SIG-M5 treated with dmso at 0.1 percent for 504 hours (cell line): ENCODE results near the gene PACSIN3.
A peak's percentile ranks its signal among the peaks of the same experiment; 100 is the strongest.

Experiments
- DNase-seq: peaks from one replicate; lab custom pipeline; 2025; ENCODE audit not compliant: unreplicated experiment; lab: John Stamatoyannopoulos, UW

The PACSIN3 gene

DNA sequence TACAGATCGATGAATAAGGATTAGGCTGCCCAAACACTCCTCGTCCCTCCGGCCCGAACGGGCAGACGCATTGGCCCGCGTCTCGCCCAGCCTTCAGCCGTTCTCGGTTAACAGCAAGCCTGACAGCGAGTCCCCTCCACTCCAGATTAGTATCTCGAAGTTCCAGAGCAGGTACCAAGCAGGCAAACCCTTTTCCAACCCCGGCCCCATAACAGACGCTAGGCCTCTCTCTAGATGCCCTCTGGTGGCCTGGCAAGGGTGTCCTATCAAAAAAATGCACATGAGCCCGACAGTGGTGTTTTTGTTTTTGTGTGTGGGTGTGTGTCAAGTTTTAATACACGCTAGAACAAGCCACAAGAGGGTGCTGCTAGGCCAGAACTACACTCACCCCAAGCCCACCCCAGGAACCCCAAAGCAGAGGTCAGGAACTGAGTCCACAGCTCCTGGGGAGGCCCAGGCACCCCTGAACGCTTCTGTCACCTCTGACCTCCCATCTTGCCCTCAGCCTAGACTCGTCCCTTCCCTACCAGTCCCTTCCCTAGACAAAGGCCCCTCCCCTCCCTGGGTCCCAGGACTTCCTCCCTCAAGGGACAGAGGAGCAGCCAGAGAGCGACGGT, 8.9 kb downstream of the PACSIN3 start:
- DNase-seq, result peak; percentile 80

DNA sequence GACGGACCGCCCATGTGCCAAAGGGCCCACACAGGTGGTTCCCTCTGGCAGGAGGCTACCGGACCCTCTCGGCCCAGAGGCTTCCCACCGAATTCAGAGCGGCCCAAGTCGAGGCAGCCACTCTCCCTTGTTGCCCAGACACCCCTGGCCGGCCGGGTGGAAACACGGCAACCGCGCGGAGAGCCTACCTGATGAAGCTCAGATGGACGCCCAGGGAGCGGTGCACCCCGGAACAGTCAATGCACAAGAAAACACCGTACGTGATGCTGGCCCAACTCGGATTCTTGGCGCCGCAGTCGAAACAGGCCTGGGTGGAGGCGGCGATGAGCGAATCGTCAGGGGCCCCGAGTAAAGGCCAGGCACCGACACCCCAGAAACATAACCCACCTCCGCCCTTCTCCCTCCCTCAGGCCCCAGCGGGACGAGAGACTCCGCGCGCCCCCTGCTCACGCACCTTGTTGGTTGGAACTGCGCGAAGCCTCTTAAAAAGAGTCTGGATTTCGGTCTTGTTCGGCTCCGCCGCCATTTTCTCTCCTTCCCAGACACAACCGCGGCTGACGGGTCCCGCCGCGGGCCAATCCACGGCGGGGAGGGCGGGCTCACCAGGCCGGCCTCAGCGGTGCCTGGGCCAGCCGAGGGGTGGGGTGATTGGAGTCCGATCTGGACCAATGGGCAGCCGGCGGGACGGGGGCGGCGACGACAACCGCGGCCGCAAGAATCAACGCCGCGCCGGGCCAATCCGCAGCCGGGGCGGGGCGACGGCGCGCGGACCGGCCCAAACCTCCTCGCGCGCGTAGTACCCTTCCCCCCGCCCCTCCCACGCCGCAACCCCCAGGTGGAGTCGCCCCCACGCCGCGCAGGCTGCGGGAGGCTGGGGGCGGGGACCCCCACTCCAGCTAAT, 9.7 kb downstream of the PACSIN3 start, which contains the start of gene ARFGAP2:
TSS of gene ARFGAP2 (minus strand) at position 552 of the 901 bp plus-strand sequence. CDS start at position 526, 26 bp downstream.
- DNase-seq, result peak; percentile 93

DNA sequence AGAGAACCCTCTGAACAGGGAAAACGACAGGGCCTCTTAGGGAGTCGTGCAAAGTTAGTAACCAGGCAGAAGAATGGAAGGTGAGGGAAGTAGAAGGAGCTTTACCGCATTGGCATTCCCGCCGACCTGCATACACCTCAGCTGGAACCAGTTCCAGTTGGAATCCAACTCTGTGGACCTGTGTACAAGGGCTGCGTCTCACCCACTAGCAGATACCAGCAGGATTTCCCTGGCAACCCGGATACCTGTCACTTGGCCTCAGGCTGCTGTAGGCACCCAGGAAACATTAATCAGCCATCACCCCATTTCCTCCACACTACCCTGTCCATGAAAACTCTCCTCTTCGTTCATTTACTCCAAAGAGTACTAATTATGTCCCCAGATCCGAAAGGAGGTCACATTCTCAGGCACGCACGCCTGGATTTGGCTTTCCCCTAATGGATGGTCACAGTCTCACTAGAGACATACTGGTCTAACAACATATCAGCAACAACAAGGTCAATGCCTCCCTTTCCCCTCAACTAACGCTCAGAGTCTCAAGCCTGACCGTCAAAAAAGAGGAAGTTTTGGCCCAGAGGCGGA, 10.4 kb downstream of the PACSIN3 start:
- DNase-seq, result peak; percentile 40

DNA sequence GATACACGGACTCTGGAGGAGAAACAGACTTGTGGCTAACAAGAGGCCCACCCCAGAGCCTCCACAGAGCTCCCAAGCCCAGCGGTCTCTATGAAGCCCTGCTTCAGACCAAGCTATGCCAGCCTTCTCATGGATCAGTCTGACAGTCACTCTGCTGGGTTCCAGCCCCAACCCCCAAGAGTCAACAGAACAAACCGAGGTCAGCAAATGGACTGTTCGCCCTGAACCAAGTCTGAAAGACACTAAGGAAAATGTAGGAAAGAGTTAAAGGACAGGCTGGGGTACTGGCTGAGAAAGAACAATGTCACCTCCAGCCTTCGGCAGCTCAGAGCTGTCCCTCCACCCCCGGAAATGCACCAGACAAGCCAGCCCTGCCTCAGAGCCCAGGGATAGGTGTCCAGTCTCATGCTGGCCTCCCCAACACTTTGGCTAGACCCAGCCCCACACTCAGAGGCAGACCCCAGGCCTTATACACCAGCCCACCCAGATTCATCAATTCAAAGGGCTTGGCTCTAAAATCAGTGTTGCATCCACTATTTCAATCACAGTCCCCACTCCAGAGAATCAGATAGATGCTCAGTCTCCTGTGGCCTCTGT, 13.4 kb downstream of the PACSIN3 start:
- DNase-seq, result no peak

DNA sequence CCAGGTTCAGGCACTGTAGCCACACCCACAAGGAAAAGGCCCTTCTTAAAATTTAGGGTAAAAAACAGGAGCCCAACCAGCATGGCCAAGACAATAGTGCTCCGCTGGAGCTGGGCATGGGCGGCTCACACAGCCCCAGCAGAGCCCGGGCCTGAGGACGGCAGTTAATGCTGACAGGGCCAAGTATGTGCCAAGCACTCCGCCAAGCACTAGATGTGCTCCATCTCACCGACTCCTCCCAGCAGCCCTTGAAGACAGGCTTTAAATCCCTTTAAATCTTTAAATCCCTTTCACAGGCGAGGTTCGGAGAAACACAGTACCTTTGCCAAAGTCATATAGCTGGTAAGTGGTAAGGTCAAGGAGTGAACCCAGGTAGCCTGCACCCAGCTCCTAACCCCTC, 14.4 kb downstream of the PACSIN3 start:
- no peak for DNase-seq

DNA sequence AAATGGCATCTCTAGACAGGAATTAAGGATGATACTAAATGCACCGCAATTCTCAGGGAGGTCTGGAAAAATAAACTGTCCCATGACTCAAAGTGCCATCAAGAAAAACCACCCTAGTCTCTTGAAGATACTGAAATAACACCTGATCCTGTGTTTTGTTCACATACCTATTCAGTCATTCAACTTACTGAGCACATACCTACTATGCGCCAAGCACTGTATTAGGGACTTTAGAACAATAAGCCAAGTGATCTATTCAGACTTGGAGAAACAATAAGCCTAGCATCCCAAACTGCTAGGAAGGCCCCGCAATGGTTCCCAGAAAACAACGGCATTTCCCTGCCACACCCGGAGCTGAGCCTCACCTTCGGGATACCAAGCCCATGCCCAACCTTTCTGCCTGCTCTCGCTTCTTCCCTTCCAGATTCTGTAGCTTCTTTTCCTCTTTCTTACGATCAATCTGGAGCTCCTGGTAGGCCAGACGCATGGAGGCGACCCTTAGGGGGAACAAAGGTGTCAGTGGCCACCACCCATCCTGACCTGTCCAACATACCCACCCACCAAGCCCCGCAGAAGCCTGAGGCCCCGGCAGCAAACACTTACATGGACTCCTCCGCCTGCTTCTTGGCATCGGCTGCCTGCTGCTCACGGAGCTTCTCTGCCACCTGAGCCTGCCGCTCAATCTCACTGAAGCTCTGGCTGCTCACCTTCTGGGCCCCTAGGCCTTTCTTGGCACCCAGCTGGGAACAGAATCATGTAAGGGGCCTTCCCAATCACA, 15.0 kb downstream of the PACSIN3 start:
- DNase-seq, result no peak

DNA sequence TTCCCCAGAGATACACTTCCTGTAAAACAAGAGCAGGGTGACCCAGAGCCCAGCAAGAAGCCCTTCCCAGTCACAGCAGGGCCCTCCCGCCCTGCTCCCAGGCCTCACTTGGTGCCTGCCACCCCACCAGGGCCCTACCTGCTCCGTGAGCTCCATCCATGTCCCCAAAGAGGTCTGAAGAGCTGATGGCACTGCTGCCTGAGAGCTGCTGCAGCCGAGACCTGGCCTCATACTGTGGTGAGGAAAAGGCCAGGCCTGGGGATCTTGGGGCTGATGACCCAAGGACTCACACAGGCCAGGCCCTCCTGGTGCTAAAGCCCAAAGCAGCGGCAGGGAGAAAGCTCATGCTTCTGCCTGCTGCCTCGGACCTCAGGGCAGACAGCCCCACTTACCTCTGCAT, 19.9 kb downstream of the PACSIN3 start:
- no peak for DNase-seq

DNA sequence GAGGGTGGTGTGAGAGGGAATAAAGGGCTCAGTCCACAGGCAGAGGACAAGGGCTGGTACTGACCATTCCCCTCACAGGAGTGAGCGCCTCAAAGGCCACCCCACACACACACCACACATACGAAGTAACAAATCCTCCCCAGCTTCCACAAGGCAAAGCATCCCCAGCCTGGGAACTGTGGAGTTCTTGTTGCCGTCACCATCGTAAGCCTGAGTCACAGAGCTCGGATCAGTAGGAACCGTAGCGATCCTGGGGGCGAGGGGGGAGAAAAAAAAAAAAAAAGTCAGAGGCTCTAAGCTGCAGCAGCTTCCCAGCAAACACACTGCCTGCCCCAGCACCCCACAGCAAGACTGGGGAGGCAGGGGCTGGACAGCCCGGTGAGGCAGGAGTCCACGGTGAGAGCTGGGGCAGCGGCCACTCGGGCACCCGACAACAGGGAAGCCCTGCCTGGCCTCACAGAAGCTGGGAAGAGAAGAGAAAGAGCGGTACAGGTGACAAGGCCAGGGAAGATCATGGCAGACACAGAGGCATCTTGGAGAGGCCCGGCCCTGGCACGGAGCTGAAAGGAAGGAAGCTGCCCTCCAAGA, 20.9 kb downstream of the PACSIN3 start:
- DNase-seq, result no peak

DNA sequence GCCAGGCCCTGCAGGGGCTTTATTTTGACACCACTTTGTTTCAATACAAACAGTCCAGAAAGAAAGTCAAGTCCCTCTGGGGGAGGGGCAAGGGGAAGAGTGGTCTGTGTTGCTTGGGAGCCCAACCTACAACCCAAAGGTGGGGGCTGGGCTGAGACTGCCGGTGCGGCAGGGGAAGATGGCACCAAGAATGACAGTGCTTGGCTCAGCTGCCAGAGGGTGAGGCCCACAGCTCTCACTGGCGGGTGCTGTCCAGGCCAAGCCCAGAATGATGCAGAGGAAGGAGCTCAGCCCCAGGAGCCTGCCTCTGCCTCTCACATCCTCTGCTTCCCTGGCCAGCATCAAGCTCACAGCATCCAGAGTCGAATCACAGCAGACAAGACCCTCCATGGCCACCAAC, 21.9 kb downstream of the PACSIN3 start:
- DNase-seq, result no peak

DNA sequence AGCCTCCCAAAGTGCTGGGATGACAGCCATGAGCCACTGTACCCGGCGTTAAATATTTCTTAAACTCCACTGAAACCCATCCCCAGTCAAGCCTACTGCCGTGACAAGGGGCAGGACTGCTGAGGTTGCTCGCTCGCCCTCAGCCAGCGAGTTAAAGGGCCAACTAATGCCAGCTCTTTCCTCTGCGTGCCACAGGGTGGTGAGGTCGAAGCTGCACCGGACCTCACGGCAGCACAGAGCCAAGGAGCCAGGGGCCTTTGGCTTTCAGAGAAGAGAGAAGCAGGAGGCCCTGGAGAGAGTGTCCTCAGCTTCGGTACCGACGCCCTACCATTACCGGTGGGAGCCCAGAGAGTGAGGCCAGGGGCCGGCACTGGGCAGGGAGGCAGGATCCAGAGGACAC, 22.3 kb downstream of the PACSIN3 start:
- no peak for DNase-seq

DNA sequence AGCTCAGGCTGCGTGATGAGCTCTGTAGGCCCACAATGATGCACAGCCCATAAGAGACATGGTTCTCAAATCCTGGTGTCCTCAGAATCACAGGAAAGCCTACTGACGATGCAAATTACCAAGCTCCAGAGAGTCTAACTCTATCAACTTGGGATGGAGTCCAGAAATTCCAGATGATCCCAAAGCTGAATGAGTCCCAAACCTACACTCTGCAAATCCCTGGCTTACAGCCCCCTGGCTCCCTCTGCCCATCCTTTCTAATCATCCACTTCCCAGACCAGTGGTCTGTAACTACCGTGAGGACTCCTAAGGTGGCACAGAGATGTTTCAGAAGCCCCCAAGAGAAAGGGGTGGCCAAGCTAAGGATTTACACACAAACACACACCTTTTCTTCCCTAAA, 23.0 kb downstream of the PACSIN3 start:
- DNase-seq, result no peak

DNA sequence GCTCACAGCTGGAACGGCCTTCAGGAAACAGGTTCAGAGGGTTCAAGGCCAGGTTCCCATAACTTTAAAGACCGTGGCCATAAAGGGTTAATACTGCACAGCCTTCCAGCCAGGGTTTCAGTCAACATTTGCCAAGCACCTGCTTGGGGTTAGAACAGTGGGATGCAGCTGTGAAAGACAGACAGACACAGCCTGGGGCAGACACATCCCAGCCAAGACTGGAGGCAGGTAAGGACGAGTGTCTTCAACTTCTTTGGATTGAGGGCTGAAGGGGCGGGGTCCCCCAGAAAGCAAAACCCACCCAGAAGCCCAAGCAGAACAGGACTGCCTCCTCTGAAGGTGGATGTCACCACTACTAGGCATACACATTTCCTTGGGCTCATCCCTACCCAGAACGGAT, 23.8 kb downstream of the PACSIN3 start:
- DNase-seq, result no peak

DNA sequence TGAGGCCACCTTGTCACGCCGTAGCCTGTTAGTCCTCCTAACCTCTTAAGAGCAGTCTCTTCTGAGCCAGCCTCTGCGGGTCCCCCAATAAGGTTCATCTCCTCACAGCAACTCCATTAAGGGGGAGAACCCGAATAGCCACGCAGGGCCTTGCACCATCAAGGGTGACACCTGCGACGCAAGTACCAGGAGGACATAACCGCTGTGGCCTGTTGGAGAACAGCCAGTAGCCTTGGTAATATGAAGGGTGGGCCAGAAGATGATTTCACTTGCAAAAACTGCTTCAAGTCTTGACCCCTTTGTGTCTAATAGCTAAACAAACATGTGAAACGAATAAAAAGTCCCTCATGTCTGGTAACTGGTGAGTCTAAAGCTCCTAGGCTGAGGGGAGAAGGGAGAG, 24.3 kb downstream of the PACSIN3 start:
- DNase-seq, result no peak

DNA sequence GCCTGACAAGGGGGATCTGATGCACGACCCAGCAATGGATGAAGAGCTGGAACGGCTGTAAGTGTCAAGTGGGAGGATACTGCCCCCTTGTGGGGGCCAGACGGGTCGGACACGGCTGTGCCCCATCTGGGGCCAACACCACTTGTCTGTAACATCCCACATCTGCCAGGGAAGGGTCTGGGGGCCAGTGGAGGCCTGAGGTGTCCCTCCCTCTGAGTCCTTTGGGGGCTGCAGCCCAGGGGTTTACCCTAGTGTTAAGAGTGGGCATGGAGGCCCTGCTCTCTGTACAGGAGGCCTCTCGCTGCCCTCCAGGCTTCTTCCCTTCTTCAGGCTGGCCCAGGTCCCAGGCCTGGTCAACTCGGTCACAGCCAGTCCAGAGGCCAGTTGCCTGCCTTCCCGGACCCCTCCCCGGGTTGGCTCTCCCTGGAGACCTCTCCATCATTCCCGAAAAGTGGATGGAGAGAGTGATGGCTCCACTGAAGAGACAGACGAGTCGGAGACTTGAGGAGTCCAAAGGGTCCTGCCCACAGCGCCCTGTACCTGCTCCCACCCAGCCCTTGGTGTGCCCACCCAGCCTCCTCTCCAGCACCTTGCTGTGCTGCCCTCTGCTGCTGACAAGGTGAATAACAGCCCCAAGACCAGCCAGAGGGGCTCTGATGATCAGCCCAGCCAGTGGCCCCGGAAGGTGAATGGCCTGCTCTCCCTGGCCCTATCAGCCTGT, 24.9 kb downstream of the PACSIN3 start:
- peak; percentile 35 for DNase-seq

DNA sequence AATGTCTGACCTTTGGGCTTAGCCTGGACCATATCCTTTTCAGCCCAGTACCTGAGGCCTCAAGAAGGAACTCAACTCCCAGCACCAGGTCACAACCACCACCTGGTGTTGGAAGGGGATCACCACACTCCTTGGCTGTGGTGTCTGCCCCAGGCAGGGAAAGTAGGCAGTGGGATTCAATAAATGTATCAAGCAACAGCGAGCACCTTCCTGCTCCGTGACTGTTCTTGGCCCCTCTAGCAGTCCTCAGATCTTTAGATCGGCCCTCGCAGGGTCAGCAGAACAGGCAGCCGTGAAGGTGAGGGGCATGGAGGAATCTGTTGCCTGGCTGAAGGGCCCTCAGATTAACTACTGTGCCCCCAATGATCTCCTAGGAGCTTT, 25.5 kb downstream of the PACSIN3 start:
- no peak for DNase-seq

DNA sequence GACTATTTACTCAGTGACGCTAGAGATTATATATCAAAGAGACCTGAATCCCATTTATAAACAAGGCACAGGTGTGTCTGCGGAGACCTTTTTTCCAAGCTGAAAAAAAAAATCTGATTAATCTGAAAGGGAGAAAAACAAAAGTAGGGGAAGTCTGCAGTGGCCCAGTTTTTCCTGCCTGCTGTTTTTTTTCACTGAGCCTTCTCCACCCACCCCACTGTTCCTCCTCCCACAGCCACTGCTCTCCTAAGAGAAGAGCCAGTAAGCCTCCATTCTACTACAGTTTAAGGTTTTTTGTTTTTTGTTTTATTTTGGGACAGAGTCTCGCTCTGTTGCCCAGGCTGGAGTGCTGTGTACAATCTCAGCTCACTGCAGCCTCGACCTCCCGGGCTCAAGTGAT, 28.0 kb downstream of the PACSIN3 start:
- DNase-seq, result no peak

DNA sequence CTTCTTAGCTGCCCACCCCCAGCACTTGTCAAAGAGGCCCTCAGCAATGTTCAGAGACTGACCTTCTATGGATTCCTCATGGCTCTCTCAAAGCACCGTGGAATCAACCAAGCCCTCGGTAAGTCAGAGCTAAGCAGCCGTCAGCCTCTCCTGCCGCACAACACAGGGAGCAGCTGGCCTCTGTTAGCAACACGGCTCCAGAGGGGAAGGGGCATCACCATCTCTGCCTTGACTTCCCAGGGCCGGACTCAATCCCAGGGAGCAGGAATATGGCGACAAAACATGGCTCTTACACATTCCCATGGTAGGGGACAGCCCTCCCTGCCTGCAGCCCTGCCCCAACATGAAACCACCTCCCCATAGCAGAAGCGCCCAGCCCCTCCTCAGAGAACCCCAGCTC, 28.4 kb downstream of the PACSIN3 start:
- no peak for DNase-seq

DNA sequence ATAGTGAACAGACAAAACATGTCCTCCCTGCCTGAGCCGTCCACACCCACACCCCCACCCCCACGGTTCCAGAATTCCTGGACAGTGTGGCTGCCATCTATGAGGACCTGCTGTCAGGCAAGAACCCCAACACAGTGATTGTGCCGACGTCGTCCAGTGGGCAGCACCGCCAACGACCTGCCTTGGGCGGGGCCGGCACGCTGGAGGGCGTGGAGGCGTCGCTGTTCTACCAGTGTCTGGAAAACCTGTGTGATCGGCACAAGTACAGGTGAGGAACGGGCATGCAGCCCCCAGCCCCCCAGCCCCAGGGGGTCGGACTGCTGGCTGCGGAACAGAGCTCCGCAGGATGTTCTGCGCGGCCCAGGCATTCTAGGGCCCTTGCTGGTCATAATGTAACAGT, 29.3 kb downstream of the PACSIN3 start:
- no peak for DNase-seq

DNA sequence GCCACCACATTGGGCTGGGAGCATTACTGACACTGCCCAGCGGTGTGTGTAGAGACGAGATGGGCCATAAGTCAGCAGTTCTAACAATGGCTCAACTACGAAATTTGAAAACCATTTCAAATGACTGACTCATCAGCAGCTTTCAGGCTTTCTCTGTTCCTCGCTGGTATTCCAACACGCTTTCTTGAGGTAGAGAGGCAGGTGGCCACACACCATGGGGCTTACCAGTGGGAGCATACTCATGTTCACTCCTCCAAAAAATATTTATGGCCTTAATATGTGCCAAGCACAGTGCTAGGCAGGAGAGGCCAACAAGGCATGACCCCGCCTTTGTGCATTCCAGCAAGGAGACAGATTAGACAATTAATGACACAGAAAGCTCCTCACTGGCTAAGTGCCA, 29.9 kb downstream of the PACSIN3 start:
- no peak for DNase-seq

DNA sequence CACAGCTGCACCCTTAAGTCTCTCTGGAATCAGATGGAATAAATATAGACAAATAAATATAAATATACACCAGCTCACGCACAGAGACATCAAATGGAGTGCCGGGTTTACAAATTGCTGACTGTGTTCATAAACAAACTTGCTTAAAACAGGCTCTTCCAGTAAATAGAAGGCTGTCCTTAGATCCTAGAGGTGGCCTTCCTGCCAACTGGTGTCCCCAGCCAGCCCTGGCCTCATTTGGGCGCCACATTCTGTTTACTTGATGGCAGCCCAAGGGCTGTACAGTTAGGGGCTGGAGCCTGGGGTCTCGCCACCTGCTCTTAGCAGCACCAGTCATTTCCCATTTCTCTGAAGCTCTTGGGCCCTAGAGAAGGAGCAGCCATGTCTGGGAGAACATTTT, 30.4 kb downstream of the PACSIN3 start:
- no peak for DNase-seq
